IMR-90 (cell line): ENCODE data around the gene PDCD6IP. TPM values are rescaled to one million over a fixed set of nuclear protein-coding genes. Genes with fewer than 3 reads are reported as not detected.

ENCODE experiments used
- ATAC-seq: fragments of 200-7000 bp; cut with Tn5 transposase; 2 replicates; pipeline ENCODE4 v1.9.1; 2020; ENCODE audit warnings: low read depth, mild to moderate bottlenecking, moderate library complexity
- BruUV-seq: library from RNA; stranded (reverse); fragments of 400-500 nt; replicated peaks from 2 replicates; lab custom pipeline; 2021; lab: Mats Ljungman, UMichigan
- CTCF ChIA-PET: fragments of 300-600 bp; formaldehyde crosslinking; extraction: SDS; loops from one replicate; lab custom pipeline; 2021; ENCODE audit warnings: antibody characterized with exemption; lab: Yijun Ruan, JAX
- POLR2A ChIA-PET: fragments of 300-600 bp; sonication (Branson Sonifier 250); formaldehyde crosslinking; loops from one replicate; lab custom pipeline; 2022; ENCODE audit warnings: antibody characterized with exemption; ENCODE audit not compliant: unreplicated experiment; lab: Charles Lee
- DNase-seq: peaks from one replicate; pipeline ENCODE4 v3.0.0; 2013
- H2AFZ ChIP-seq: replicated peaks from 2 replicates; pipeline ENCODE3; 2013; ENCODE audit warnings: low read length, mild to moderate bottlenecking; ENCODE audit not compliant: poor library complexity
- H2AK5ac ChIP-seq: 2 replicates; pipeline ENCODE4 v1.6.1; 2013; ENCODE audit warnings: low read depth, low read length, inconsistent platforms
- H2AK9ac ChIP-seq: replicated peaks from 2 replicates; pipeline ENCODE3; 2013; ENCODE audit warnings: mild to moderate bottlenecking, low read depth, low read length, moderate library complexity; ENCODE audit not compliant: poor library complexity
- H2BK120ac ChIP-seq: 2 replicates; pipeline ENCODE4 v1.6.1; 2013; ENCODE audit warnings: low read depth, low read length, inconsistent platforms
- H2BK15ac ChIP-seq: 3 replicates; pipeline ENCODE4 v1.6.1; 2013; ENCODE audit warnings: low read depth, low read length, inconsistent platforms
- H2BK20ac ChIP-seq: 2 replicates; pipeline ENCODE4 v1.6.1; 2013; ENCODE audit warnings: low read depth, mild to moderate bottlenecking, inconsistent platforms, low read length, moderate library complexity
- H2BK5ac ChIP-seq: 2 replicates; pipeline ENCODE4 v1.6.1; 2013; ENCODE audit warnings: mild to moderate bottlenecking, low read depth, low read length, inconsistent platforms; ENCODE audit not compliant: poor library complexity, severe bottlenecking
- H3K14ac ChIP-seq: replicated peaks from 2 replicates; pipeline ENCODE4 v1.6.1; 2013; ENCODE audit warnings: low read depth, low read length, inconsistent platforms
- H3K18ac ChIP-seq: 2 replicates; pipeline ENCODE4 v1.6.1; 2013; ENCODE audit warnings: low read depth, low read length, control low read depth
- H3K23ac ChIP-seq: 2 replicates; pipeline ENCODE4 v1.6.1; 2013; ENCODE audit warnings: low read depth, low read length, inconsistent platforms
- H3K27ac ChIP-seq: 2 replicates; pipeline ENCODE4 v1.5.1; 2013; ENCODE audit warnings: mild to moderate bottlenecking, control low read depth, low read length; ENCODE audit not compliant: insufficient read depth
- H3K27me3 ChIP-seq: 2 replicates; pipeline ENCODE4 v1.6.1; 2013; ENCODE audit warnings: low read length; ENCODE audit not compliant: control insufficient read depth, insufficient read depth
- H3K36me3 ChIP-seq: 2 replicates; pipeline ENCODE4 v1.6.1; 2013; ENCODE audit warnings: low read length, mixed read lengths; ENCODE audit not compliant: control insufficient read depth, insufficient read depth
- H3K4ac ChIP-seq: 2 replicates; pipeline ENCODE4 v1.6.1; 2013; ENCODE audit warnings: low read depth, low read length, inconsistent platforms
- H3K4me1 ChIP-seq: 2 replicates; pipeline ENCODE4 v1.6.1; 2013; ENCODE audit warnings: low read length, mixed read lengths; ENCODE audit not compliant: control insufficient read depth, insufficient read depth
- H3K4me2 ChIP-seq: 2 replicates; pipeline ENCODE4 v1.6.1; 2013; ENCODE audit warnings: low read depth, mild to moderate bottlenecking, control low read depth, low read length, moderate library complexity
- H3K4me3 ChIP-seq: 2 replicates; pipeline ENCODE4 v1.5.1; 2013; ENCODE audit warnings: low read depth, mild to moderate bottlenecking, control low read depth, low read length, moderate library complexity; ENCODE audit not compliant: insufficient read depth
- H3K56ac ChIP-seq: 2 replicates; pipeline ENCODE4 v1.6.1; 2013; ENCODE audit warnings: low read length, inconsistent platforms; ENCODE audit not compliant: insufficient read depth; ENCODE audit errors: extremely low read depth
- H3K79me1 ChIP-seq, 2 experiments: 2 replicates each; pipeline ENCODE4 v1.6.1; 2013; ENCODE audit warnings: low read length in 2 of 2, inconsistent platforms in 1 of 2, low read depth in 1 of 2
- H3K9ac ChIP-seq: 2 replicates; pipeline ENCODE4 v1.6.1; 2013; ENCODE audit warnings: low read depth, low read length, control low read depth
- H3K9me1 ChIP-seq: 2 replicates; pipeline ENCODE4 v1.6.1; 2013; ENCODE audit warnings: low read length, inconsistent platforms; ENCODE audit not compliant: insufficient read depth
- H3K9me3 ChIP-seq: 2 replicates; pipeline ENCODE4 v1.6.1; 2013; ENCODE audit warnings: low read length; ENCODE audit not compliant: control insufficient read depth, insufficient read depth
- H4K20me1 ChIP-seq: 2 replicates; pipeline ENCODE4 v1.6.1; 2013; ENCODE audit warnings: low read length, inconsistent platforms; ENCODE audit not compliant: insufficient read depth
- H4K5ac ChIP-seq: 2 replicates; pipeline ENCODE4 v1.6.1; 2013; ENCODE audit warnings: mild to moderate bottlenecking, low read depth, low read length, control low read depth
- H4K8ac ChIP-seq, 2 experiments: 2 replicates each; pipeline ENCODE4 v1.6.1; 2013; ENCODE audit warnings: low read depth in 2 of 2, low read length in 2 of 2, control low read depth in 1 of 2, inconsistent platforms in 1 of 2
- H4K91ac ChIP-seq: 2 replicates; pipeline ENCODE4 v1.6.1; 2013; ENCODE audit warnings: low read depth, low read length, inconsistent platforms; ENCODE audit not compliant: insufficient read depth
- CEBPB ChIP-seq: IDR thresholded peaks from 2 replicates; pipeline ENCODE4 v1.6.1; 2012; ENCODE audit warnings: low read depth, low read length, improper control_type of control experiment
- CHD1 ChIP-seq: IDR thresholded peaks from 2 replicates; pipeline ENCODE4 v1.6.1; 2012; ENCODE audit warnings: low read depth, low read length, improper control_type of control experiment
- CTCF ChIP-seq: conservative IDR thresholded peaks from 2 replicates; pipeline ENCODE4 v1.5.1; 2012; ENCODE audit warnings: mild to moderate bottlenecking, low read depth, low read length, improper control_type of control experiment
- FOS ChIP-seq: fragments of 150-350 bp; IDR thresholded peaks from 2 replicates; pipeline ENCODE4 v1.6.1; 2016; ENCODE audit warnings: low read depth, low read length
- MAFK ChIP-seq: IDR thresholded peaks from 2 replicates; pipeline ENCODE4 v1.6.1; 2012; ENCODE audit warnings: low read depth, low read length, improper control_type of control experiment
- MAZ ChIP-seq: IDR thresholded peaks from 2 replicates; pipeline ENCODE4 v1.6.1; 2012; ENCODE audit warnings: low read depth, mild to moderate bottlenecking, low read length, improper control_type of control experiment, moderate library complexity, borderline replicate concordance
- MXI1 ChIP-seq: IDR thresholded peaks from 2 replicates; pipeline ENCODE4 v1.6.1; 2012; ENCODE audit warnings: low read depth, mild to moderate bottlenecking, low read length, moderate library complexity, borderline replicate concordance
- NFE2L2 ChIP-seq: fragments of 150-350 bp; IDR thresholded peaks from 2 replicates; pipeline ENCODE4 v1.6.1; 2016; ENCODE audit warnings: low read depth, mild to moderate bottlenecking, low read length
- POLR2A ChIP-seq: IDR thresholded peaks from 2 replicates; pipeline ENCODE4 v1.6.1; 2012; ENCODE audit warnings: mild to moderate bottlenecking, low read depth, low read length
- RAD21 ChIP-seq: IDR thresholded peaks from 2 replicates; pipeline ENCODE4 v1.6.1; 2012; ENCODE audit warnings: low read length, improper control_type of control experiment
- RFX5 ChIP-seq: IDR thresholded peaks from 2 replicates; pipeline ENCODE4 v1.8.0; 2012; ENCODE audit warnings: low read depth, mild to moderate bottlenecking, low read length, moderate library complexity
- SMC3 ChIP-seq: fragments of 150-350 bp; IDR thresholded peaks from 2 replicates; pipeline ENCODE4 v1.6.1; 2016; ENCODE audit warnings: low read depth, mild to moderate bottlenecking, antibody characterized with exemption, low read length, moderate library complexity
- WGBS, 2 experiments: methylation state at CpG; one replicate each; pipeline versions ENCODE4 v1.1.5 to v1.1.7; 2013; ENCODE audit warnings: missing lambda C conversion rate in 2 of 2; ENCODE audit not compliant: insufficient read length in 1 of 2; ENCODE audit errors: extremely low coverage in 2 of 2; 5-methylcytosine and 5-hydroxymethylcytosine counted together
- dilution Hi-C: fragments of 300-500 bp; cut with HindIII; formaldehyde crosslinking; loops from one replicate; pipeline ENCODE4 v1.14.3; 2018; ENCODE audit warnings: low sequenced_read_pairs; ENCODE audit not compliant: unreplicated experiment
- in situ Hi-C: fragments of 300-500 bp; cut with MboI; formaldehyde crosslinking; loops from 3 replicates; pipeline ENCODE4 v1.14.3; 2019; ENCODE audit warnings: low sequenced_read_pairs, inconsistent platforms, mixed read lengths
- intact Hi-C: fragments of 100-400 bp; cut with micrococcal nuclease; formaldehyde crosslinking; loops from 2 replicates; pipeline ENCODE4 v1.10.0; 2022
- polyA plus RNA-seq, 3 experiments: library from polyadenylated mRNA; depleted of rRNA; stranded (reverse); fragments of >200 nt; gene quantifications; 2 replicates each; pipeline ENCODE4 v1.2.3, GENCODE V29; 2012; ENCODE audit warnings: low replicate concordance in 1 of 3
- total RNA-seq: library from RNA; depleted of rRNA; stranded (reverse); fragments of >200 nt; gene quantifications from 2 replicates; pipeline ENCODE4 v1.2.3, GENCODE V29; 2012
- TF ChIP-seq, protein P1 (sequence below): fragments of 150-350 bp; IDR thresholded peaks from 2 replicates; pipeline ENCODE4 v1.6.1; 2016; ENCODE audit warnings: low read depth, mild to moderate bottlenecking, low read length, moderate library complexity, borderline replicate concordance

The PDCD6IP gene
- total and polyA plus RNA-seq, 2 of the 4 experiments (the other 2 are of a cell fraction) = 68.1 to 78.3 TPM

GRCh38 chr3:33775363-33775762 is 23.1 kb upstream of the PDCD6IP start:
- Histone ChIP-seq H2BK5ac (no peak overlapping the region), H3K56ac (no peak overlapping the region), H4K8ac (no peak overlapping the region), H4K20me1 (no peaks in the 10 kb centered on the region), H3K4me2 (no peak overlapping the region), H2BK15ac (no peak overlapping the region), H3K23ac (no peak overlapping the region), H3K9me3 (no peaks in the 10 kb centered on the region), H3K9me1 (no peaks in the 10 kb centered on the region), H3K14ac (no peak overlapping the region), H3K4ac (no peak overlapping the region), H2AFZ (no peak overlapping the region), H2BK20ac (no peak overlapping the region), H3K27ac (no peak overlapping the region), H3K27me3 (no peaks in the 10 kb centered on the region), H3K4me3 (no peak overlapping the region), H4K91ac (no peak overlapping the region), H3K4me1 (no peaks in the 10 kb centered on the region), H2BK120ac (no peak overlapping the region), H3K79me1 (no peaks in the 10 kb centered on the region), H4K5ac (no peak overlapping the region), H3K36me3 (no peaks in the 10 kb centered on the region), H3K9ac (no peak overlapping the region), H3K18ac (no peak overlapping the region), H2AK5ac (no peak overlapping the region), H2AK9ac (no peak overlapping the region)
- DNase-seq (no peak), ATAC-seq (no peak)
- intact Hi-C loops (no loop called here), dilution Hi-C loops (no loop called here), in situ Hi-C loops (loop anchor here (25.0 kb wide), 1 partner anchor 813 kb away; the partner anchor contains the start of gene CCR4)
- POLR2A ChIA-PET = no interaction called here
- TF ChIP-seq, protein P1, sequence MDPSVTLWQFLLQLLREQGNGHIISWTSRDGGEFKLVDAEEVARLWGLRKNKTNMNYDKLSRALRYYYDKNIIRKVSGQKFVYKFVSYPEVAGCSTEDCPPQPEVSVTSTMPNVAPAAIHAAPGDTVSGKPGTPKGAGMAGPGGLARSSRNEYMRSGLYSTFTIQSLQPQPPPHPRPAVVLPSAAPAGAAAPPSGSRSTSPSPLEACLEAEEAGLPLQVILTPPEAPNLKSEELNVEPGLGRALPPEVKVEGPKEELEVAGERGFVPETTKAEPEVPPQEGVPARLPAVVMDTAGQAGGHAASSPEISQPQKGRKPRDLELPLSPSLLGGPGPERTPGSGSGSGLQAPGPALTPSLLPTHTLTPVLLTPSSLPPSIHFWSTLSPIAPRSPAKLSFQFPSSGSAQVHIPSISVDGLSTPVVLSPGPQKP = no peak
- TF ChIP-seq RFX5 (no peak), RAD21 (no peak), MXI1 (no peak), NFE2L2 (no peak), POLR2A (no peak), MAFK (no peak), FOS (no peak), CTCF (no peak), CHD1 (no peak), SMC3 (no peak), CEBPB (no peak), MAZ (no peak)
- no TSS peak for BruUV-seq
- CTCF ChIA-PET = interaction anchor here (1.1 to 1.7 kb wide), 2 partner anchors 12 to 116 kb away, joined by 3 to 6 read pairs; no protein-coding TSS in a partner anchor
- WGBS, 2 experiments = no CpG with 5 or more reads among the region's 3 CpGs
